ENCODE results near the gene ATR.
A peak's percentile ranks its signal among the peaks of the same experiment; 100 is the strongest.
"Not testable (repeated sequence)": the region's sequence is repeated elsewhere in the genome, so short reads cannot be mapped to it uniquely, and the experiment has no call there.

ATR gene

DNA sequence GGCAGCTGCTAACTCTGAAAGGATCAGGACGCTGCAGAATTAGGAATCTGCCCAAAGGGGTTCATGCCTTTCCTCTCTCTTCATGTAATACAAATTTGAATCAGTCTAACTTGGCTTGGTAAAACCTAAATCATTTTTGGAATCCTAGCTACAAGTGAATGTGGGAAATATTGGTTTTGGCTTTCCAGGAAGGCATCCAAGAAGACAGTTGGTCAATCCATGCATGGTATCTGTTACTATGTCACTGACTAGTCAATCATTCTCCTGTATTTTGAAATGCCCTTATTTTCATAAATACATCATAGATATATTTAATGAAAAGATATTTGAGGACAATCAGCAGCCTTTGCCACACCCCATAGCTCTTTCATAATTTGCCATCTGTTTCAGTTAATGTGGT is 10.2 kb upstream of the ATR start:
- no peaks in the 10 kb centered on the region for H3K27me3 ChIP-seq (ENCODE audit: control insufficient read depth in 1 of 2, insufficient read depth in 2 of 2, low read length in 2 of 2)
- no peak overlapping the region for H3K4me3 ChIP-seq (ENCODE audit: low read depth in 1 of 2, low read length in 2 of 2)
- H3K4me1 ChIP-seq (ENCODE audit: insufficient read depth, low read length), result no peaks in the 10 kb centered on the region
- H3K36me3 ChIP-seq (ENCODE audit: insufficient read depth, low read length), result no peaks in the 10 kb centered on the region
- no peak overlapping the region for H3K9ac ChIP-seq (ENCODE audit: low read length)
- H3K9me3 ChIP-seq (ENCODE audit: low read length), result no peaks in the 10 kb centered on the region
- no peak overlapping the region for H3K27ac ChIP-seq (ENCODE audit: low read depth, low read length)

DNA sequence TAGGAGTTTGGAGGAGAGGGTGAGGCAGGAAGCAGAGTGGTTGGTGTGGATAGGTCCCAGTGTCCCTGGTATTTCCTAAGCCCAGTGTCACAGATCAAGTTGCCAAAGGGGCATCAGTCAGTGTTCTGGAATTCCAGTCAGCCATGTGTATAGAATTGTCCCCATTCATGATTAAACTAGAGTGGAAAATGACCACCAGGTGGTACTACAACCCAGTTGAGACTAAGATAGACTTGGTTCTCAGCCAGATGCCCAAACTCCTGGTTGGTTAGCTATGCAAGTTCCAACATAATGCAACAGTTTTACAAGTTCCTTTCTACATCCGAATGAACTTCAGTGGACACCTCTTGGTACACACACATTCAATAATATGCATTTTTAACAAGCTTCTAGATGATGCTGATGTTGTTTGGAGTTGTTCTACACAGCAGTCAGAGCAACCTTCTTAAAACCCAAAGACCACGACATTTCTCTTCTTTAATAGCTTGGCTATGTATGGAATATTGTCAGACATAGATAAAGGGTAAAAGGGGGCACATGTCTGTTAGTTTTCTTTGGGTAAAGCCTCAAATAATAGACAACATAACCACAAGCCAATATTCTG is 8.4 kb upstream of the ATR start:
- Histone ChIP-seq H3K36me3 (ENCODE audit: insufficient read depth, low read length) (no peaks in the 10 kb centered on the region), H3K27me3 (ENCODE audit: control insufficient read depth in 1 of 2, insufficient read depth in 2 of 2, low read length in 2 of 2) (no peaks in the 10 kb centered on the region), H3K4me3 (ENCODE audit: low read depth in 1 of 2, low read length in 2 of 2) (no peak overlapping the region), H3K27ac (ENCODE audit: low read depth, low read length) (no peak overlapping the region), H3K4me1 (ENCODE audit: insufficient read depth, low read length) (no peaks in the 10 kb centered on the region), H3K9me3 (ENCODE audit: low read length) (no peaks in the 10 kb centered on the region), H3K9ac (ENCODE audit: low read length) (no peak overlapping the region)

DNA sequence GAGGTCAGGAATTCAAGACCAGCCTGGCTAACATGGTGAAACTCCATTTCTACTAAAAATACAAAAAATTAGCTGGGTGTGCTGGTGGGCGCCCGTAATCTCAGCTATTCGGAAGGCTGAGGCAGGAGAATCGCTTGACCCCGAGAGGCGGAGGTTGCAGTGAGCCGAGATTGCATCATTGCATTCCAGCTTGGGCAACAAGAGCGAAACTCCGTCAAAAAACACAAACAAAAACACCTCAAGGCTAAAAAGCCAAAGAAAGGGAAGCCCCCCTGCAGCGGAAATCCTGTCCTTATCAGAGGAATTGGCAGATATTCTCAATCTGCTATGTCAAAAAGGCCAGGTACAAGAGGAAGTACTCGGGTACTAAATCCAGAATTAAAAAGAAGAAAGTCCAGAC is 2.5 kb upstream of the ATR start:
- not testable (repeated sequence) for H3K36me3 ChIP-seq (ENCODE audit: insufficient read depth, low read length); H3K9ac ChIP-seq (ENCODE audit: low read length); H3K27ac ChIP-seq (ENCODE audit: low read depth, low read length); H3K27me3 ChIP-seq (ENCODE audit: control insufficient read depth in 1 of 2, insufficient read depth in 2 of 2, low read length in 2 of 2); H3K9me3 ChIP-seq (ENCODE audit: low read length); H3K4me3 ChIP-seq (ENCODE audit: low read depth in 1 of 2, low read length in 2 of 2)
- H3K4me1 ChIP-seq (ENCODE audit: insufficient read depth, low read length), result peaks cover 17% of the 10 kb centered on the region

DNA sequence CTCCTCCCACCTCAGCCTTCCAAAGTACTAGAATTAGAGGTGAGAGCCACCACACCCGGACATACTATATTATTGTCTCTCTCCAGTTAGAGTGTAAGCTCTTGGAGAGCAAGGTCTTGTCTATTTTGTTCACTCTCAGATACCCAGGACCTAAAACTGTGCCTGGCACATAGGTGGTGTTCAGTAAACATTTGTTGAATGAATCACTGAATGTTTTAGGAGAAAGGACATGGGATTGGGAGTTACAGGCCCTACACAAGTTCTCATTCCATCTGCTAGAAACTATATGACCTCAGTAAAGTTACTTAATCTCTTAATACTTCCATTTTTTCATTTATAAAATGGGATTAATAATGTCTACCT is 1.5 kb upstream of the ATR start:
- H3K9me3 ChIP-seq (ENCODE audit: low read length), result no peaks in the 10 kb centered on the region

DNA sequence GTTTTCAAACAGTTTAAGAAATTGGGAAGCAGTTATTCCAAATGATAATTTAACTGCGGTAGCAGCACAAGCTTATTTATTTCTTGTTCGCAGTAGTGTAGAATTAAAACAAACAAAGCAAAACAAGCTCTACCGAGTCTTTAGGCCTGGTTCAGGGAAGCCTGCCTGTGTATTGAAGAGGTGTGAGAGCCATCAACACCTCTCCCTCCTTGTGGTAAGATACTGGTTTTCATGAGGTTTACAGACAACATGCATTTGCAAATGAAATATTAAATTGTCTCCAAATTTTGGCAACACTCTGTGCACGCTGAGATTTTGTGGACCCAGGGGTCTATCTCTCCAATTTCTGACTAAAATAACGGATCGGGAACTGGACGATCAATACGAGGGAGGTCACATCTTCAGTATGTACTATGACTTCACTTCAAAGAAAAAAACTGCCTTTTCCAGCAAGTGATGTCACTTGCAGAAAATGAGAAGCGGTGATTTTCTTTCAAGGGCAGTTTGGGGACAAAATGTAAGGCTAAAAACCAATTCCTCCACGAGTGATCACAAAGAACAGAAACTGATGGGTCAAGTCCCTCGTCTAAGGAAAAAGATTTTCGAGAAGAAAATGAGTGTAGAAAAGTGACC is 721 bp downstream of the ATR start:
- H3K27ac ChIP-seq (ENCODE audit: low read depth, low read length), result peak overlapping the region; percentile 92
- H3K27me3 ChIP-seq (ENCODE audit: control insufficient read depth in 1 of 2, insufficient read depth in 2 of 2, low read length in 2 of 2), result no peaks in the 10 kb centered on the region
- no peaks in the 10 kb centered on the region for H3K36me3 ChIP-seq (ENCODE audit: insufficient read depth, low read length)
- H3K4me3 ChIP-seq (ENCODE audit: low read depth in 1 of 2, low read length in 2 of 2), result peak overlapping the region; percentile 92 to 97
- peaks cover 17% of the 10 kb centered on the region for H3K4me1 ChIP-seq (ENCODE audit: insufficient read depth, low read length)
- H3K9me3 ChIP-seq (ENCODE audit: low read length), result no peaks in the 10 kb centered on the region
- peak overlapping the region; percentile 72 for H3K9ac ChIP-seq (ENCODE audit: low read length)

More for the DNA sequence above, 1.5 kb upstream of the ATR start:
- Histone ChIP-seq H3K9ac (ENCODE audit: low read length) (no peak overlapping the region), H3K27me3 (ENCODE audit: control insufficient read depth in 1 of 2, insufficient read depth in 2 of 2, low read length in 2 of 2) (no peaks in the 10 kb centered on the region), H3K27ac (ENCODE audit: low read depth, low read length) (no peak overlapping the region), H3K36me3 (ENCODE audit: insufficient read depth, low read length) (no peaks in the 10 kb centered on the region), H3K4me1 (ENCODE audit: insufficient read depth, low read length) (peaks cover 17% of the 10 kb centered on the region), H3K4me3 (ENCODE audit: low read depth in 1 of 2, low read length in 2 of 2) (no peak overlapping the region)

DNA sequence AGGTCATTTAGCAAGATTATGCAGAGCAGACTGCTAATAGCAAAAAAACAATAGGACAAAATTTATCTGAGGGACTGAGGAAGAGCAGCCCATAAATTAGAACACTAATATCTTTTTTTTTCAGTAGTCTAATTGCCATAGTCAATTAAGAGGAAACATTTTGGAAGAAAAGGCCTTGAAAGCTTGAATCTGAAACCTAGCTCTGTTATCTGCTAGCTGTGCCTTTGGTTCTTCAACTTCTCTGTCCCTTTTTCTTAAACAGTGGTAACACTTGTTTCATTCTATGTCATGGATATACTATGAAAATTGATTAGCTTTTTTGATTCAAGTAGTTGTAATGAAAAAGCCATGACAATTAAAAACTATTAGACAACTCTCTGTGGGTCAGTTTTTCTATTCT is 1.7 kb downstream of the ATR start:
- Histone ChIP-seq H3K36me3 (ENCODE audit: insufficient read depth, low read length) (no peaks in the 10 kb centered on the region), H3K9me3 (ENCODE audit: low read length) (no peaks in the 10 kb centered on the region), H3K27ac (ENCODE audit: low read depth, low read length) (no peak overlapping the region), H3K27me3 (ENCODE audit: control insufficient read depth in 1 of 2, insufficient read depth in 2 of 2, low read length in 2 of 2) (no peaks in the 10 kb centered on the region), H3K4me1 (ENCODE audit: insufficient read depth, low read length) (peaks cover 17% of the 10 kb centered on the region), H3K4me3 (ENCODE audit: low read depth in 1 of 2, low read length in 2 of 2) (no peak overlapping the region), H3K9ac (ENCODE audit: low read length) (peak overlapping the region; percentile 72)

DNA sequence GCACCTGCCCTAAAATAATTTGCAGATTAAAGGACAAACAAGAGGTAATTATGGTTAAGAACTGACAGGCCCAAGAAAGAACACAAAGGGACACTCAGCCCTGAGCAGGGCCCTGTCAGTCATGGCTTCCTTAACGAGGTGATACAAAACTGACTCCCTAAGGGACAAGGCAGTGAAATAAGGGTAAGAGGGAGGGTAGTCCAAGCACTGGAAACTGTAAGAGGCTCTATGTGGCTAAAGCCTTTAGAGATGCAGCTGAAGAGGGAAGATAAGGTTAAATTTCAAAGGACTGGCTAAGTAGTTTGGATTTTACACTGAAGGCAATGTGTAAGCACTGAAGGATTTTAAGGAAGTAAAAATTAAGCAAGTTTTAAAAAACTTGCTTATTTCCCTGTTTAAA is 3.9 kb downstream of the ATR start:
- no peak overlapping the region for H3K9ac ChIP-seq (ENCODE audit: low read length)
- no peaks in the 10 kb centered on the region for H3K36me3 ChIP-seq (ENCODE audit: insufficient read depth, low read length)
- no peaks in the 10 kb centered on the region for H3K9me3 ChIP-seq (ENCODE audit: low read length)
- peaks cover 15% of the 10 kb centered on the region for H3K4me1 ChIP-seq (ENCODE audit: insufficient read depth, low read length)
- H3K27me3 ChIP-seq (ENCODE audit: control insufficient read depth in 1 of 2, insufficient read depth in 2 of 2, low read length in 2 of 2), result no peaks in the 10 kb centered on the region
- no peak overlapping the region for H3K27ac ChIP-seq (ENCODE audit: low read depth, low read length)
- H3K4me3 ChIP-seq (ENCODE audit: low read depth in 1 of 2, low read length in 2 of 2), result no peak overlapping the region

DNA sequence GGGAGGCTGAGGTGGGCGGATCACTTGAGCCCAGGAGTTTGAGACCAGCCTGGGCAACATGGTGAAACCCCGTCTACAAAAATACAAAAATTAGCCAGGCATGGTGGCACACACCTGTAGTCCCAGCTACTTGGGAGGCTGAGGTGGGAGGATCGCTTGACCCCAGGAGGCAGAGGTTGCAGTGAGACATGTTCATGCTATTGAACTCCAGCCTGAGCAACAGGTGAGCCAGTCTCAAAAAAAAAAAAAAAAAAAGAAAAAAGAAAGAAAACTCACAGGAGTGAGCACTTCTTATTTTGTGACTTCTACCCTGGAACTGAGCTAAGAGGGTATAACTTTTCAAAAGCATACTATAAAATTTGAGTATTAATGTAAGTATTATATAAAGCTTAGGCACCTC is 4.3 kb downstream of the ATR start:
- not testable (repeated sequence) for H3K9ac ChIP-seq (ENCODE audit: low read length); H3K27ac ChIP-seq (ENCODE audit: low read depth, low read length)

DNA sequence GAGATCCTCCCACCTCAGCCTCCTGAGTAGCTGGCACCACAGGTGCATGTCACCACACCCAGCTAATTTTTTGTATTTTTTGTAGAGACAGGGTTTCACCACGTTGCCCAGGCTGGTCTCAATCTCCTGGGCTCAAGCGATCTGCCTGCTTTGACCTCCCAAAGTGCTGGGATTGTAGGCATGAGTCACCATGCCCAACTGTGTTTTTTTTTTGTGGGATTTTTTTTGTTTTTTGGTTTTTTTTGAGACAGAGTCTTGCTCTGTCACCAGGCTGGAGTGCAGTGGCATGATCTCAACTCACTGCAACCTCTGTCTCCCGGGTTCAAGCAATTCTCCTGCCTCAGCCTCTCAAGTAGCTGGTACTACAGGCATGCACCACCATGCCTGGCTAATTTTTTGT is 9.1 kb downstream of the ATR start:
- H3K4me1 ChIP-seq (ENCODE audit: insufficient read depth, low read length); H3K27ac ChIP-seq (ENCODE audit: low read depth, low read length); H3K9me3 ChIP-seq (ENCODE audit: low read length); H3K4me3 ChIP-seq (ENCODE audit: low read depth in 1 of 2, low read length in 2 of 2); H3K9ac ChIP-seq (ENCODE audit: low read length); H3K27me3 ChIP-seq (ENCODE audit: control insufficient read depth in 1 of 2, insufficient read depth in 2 of 2, low read length in 2 of 2); H3K36me3 ChIP-seq (ENCODE audit: insufficient read depth, low read length): not testable (repeated sequence)

More for the DNA sequence above, 4.3 kb downstream of the ATR start:
- H3K36me3 ChIP-seq (ENCODE audit: insufficient read depth, low read length); H3K4me3 ChIP-seq (ENCODE audit: low read depth in 1 of 2, low read length in 2 of 2); H3K9me3 ChIP-seq (ENCODE audit: low read length); H3K27me3 ChIP-seq (ENCODE audit: control insufficient read depth in 1 of 2, insufficient read depth in 2 of 2, low read length in 2 of 2): not testable (repeated sequence)
- H3K4me1 ChIP-seq (ENCODE audit: insufficient read depth, low read length), result peaks cover 11% of the 10 kb centered on the region

DNA sequence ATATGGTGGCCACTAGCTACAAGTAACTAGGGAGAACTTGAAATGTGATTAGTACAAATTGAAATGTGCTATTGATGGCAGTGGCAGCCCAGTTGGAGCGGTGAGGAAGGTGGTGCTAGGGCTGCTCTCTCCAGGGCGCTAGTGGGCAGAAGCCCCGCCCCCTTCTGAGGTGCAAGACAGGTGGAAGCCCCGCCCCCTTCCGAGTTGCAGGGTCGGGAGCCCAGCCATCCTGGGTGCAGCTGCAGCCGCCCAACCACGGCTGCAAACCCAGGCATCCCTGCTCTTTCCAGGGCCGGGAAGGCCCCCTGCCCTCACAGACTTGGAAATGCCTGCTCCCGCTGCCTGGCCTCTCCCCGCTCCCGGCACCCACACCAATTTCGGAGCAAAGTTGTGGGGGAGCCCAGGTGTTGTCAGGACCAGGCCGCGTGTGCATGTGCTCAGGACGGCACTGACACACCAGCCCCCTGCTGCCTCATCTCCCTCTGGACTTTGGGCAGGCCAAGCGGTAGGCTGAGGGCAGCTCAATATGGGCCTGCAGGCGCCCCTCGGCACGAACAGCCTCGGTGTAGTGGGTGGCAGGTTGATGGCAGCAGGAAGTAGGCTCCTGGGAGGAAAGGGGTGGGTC is 10.0 kb downstream of the ATR start:
- no peaks in the 10 kb centered on the region for H3K9me3 ChIP-seq (ENCODE audit: low read length)
- no peak overlapping the region for H3K4me3 ChIP-seq (ENCODE audit: low read depth in 1 of 2, low read length in 2 of 2)
- H3K27ac ChIP-seq (ENCODE audit: low read depth, low read length), result no peak overlapping the region
- no peaks in the 10 kb centered on the region for H3K36me3 ChIP-seq (ENCODE audit: insufficient read depth, low read length)
- no peaks in the 10 kb centered on the region for H3K27me3 ChIP-seq (ENCODE audit: control insufficient read depth in 1 of 2, insufficient read depth in 2 of 2, low read length in 2 of 2)
- H3K9ac ChIP-seq (ENCODE audit: low read length), result no peak overlapping the region
- no peaks in the 10 kb centered on the region for H3K4me1 ChIP-seq (ENCODE audit: insufficient read depth, low read length)

DNA sequence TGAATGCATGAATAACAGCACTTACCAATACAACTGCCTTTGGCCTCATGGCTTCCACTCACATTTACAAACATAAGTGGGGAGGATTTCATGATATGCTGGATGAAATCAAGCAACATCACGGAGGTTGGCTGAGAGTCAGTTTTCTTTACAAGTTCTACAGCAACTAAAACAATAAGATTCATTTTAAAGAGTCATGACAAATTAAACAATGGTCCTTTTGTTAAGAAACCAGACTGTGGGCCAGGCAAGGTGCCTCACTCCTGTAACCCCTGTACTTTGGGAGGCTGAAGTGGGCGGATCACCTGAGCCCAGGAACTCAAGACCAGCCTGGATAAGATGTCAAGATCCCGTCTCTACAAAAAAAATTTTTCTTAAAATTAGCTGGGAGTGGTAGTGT is 12.4 kb downstream of the ATR start:
- Histone ChIP-seq H3K4me1 (ENCODE audit: insufficient read depth, low read length) (no peaks in the 10 kb centered on the region), H3K27me3 (ENCODE audit: control insufficient read depth in 1 of 2, insufficient read depth in 2 of 2, low read length in 2 of 2) (no peaks in the 10 kb centered on the region), H3K9me3 (ENCODE audit: low read length) (no peaks in the 10 kb centered on the region), H3K27ac (ENCODE audit: low read depth, low read length) (no peak overlapping the region), H3K4me3 (ENCODE audit: low read depth in 1 of 2, low read length in 2 of 2) (no peak overlapping the region), H3K36me3 (ENCODE audit: insufficient read depth, low read length) (peaks cover 9% of the 10 kb centered on the region), H3K9ac (ENCODE audit: low read length) (no peak overlapping the region)

DNA sequence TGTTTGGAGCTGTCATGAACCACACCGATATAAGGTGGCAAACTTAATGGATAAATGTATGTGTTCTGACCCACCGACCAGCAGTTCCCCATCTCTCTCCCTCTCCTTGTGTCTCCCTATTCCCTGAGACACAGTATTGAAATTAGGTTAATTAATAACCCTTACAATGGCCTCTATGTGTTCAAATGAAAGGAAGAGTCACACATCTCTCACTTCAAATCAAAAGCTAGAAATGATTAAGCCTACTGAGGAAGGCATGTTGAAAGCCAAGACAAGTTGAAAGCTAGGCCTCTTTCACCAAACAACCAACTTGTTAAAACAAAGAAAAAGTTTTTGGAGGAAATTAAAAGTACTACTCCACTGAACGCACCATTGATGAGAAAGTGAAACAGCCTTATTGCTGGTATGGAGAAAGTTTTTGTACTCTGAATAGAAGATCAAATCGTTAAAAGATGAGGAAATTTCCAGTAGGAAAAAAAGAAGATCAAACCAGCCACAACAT is 15.0 kb downstream of the ATR start:
- H3K36me3 ChIP-seq (ENCODE audit: insufficient read depth, low read length), result peaks cover 19% of the 10 kb centered on the region
- no peak overlapping the region for H3K4me3 ChIP-seq (ENCODE audit: low read depth in 1 of 2, low read length in 2 of 2)
- H3K9ac ChIP-seq (ENCODE audit: low read length), result no peak overlapping the region
- H3K27ac ChIP-seq (ENCODE audit: low read depth, low read length), result no peak overlapping the region
- no peaks in the 10 kb centered on the region for H3K4me1 ChIP-seq (ENCODE audit: insufficient read depth, low read length)
- H3K27me3 ChIP-seq (ENCODE audit: control insufficient read depth in 1 of 2, insufficient read depth in 2 of 2, low read length in 2 of 2), result no peaks in the 10 kb centered on the region
- H3K9me3 ChIP-seq (ENCODE audit: low read length), result no peaks in the 10 kb centered on the region
